SU-DHL-6 (cell line): ENCODE data around the gene HID1.

Experiments
- CTCF ChIP-seq: fragments of 200-600 bp; sonication (generic); IDR thresholded peaks from one replicate; pipeline ENCODE4 v1.5.1; 2017; ENCODE audit warnings: antibody characterized with exemption, mild to moderate bottlenecking, low read length, moderate library complexity; ENCODE audit not compliant: insufficient read depth, poor library complexity, severe bottlenecking
- EZH2phosphoT487 ChIP-seq: fragments of 200-600 bp; sonication (generic), shearing (Covaris generic); conservative IDR thresholded peaks from 2 replicates; pipeline ENCODE4 v1.6.1; 2018; ENCODE audit warnings: mild to moderate bottlenecking, antibody characterized with exemption, low read length, moderate library complexity, mixed read lengths

- TF ChIP-seq CTCF, result peak; percentile 45
- no peak for TF ChIP-seq EZH2phosphoT487
Measured at GRCh38 chr17:74923538-74924249, 48.9 kb downstream of the HID1 start.
